K562 (cell line): ENCODE measurements around the gene LENG8. TPM values are rescaled to one million over a fixed set of nuclear protein-coding genes. Genes with fewer than 3 reads are reported as not detected.
"Not testable (repeated sequence)": the region's sequence is repeated elsewhere in the genome, so short reads cannot be mapped to it uniquely, and the experiment has no call there.

Experiments used
- ATAC-seq: fragments of 200-7000 bp; cut with Tn5 transposase; 3 replicates; pipeline ENCODE4 v1.9.1; 2020; ENCODE audit warnings: moderate library complexity
- BruUV-seq: library from RNA; stranded (reverse); fragments of 400-500 nt; replicated peaks from 2 replicates; lab custom pipeline; 2021; lab: Mats Ljungman, UMichigan
- CTCF ChIA-PET: fragments of 300-600 bp; formaldehyde crosslinking; extraction: SDS; loops from one replicate; lab custom pipeline; 2021; ENCODE audit warnings: low intra/inter-chr PET ratio; lab: Yijun Ruan, JAX
- POLR2A ChIA-PET: fragments of 300-600, 350-650 bp; sonication (Branson Sonifier 250); formaldehyde crosslinking; extraction: SDS; loops from one replicate; lab custom pipeline; 2021; ENCODE audit warnings: antibody characterized with exemption, inconsistent platforms; lab: Yijun Ruan, JAX
- DNase-seq, 4 experiments: peaks; one replicate each; pipeline versions ENCODE4 v3.0.0 to v3.0.0-alpha.2; 2011 to 2018; ENCODE audit warnings: low spot score in 3 of 4, mixed read lengths in 3 of 4; ENCODE audit errors: extremely low read depth in 1 of 4
- FAIRE-seq: peaks from 2 replicates; lab custom pipeline; 2011; peaks lifted over from hg19 to GRCh38; lab: Jason Lieb, UNC
- H2AFZ ChIP-seq: 2 replicates; pipeline ENCODE4 v1.6.0; 2011; ENCODE audit warnings: low read depth, low read length, control low read depth, inconsistent platforms
- H3K27ac ChIP-seq: fragments of 200-600 bp; 3 replicates; pipeline ENCODE4 v1.8.0; 2011; ENCODE audit warnings: low read depth, mild to moderate bottlenecking, control low read depth, inconsistent platforms, low read length, moderate library complexity, mixed read lengths; ENCODE audit errors: extremely low read depth
- H3K27me3 ChIP-seq, 2 experiments: fragments of 300-600 bp in 1 of 2; 2 replicates in 1 of 2; 3 replicates in 1 of 2; pipeline versions ENCODE4 v1.6.0 to v1.8.0; 2011; ENCODE audit warnings: inconsistent platforms in 2 of 2, low read length in 2 of 2, mild to moderate bottlenecking in 1 of 2, mixed read lengths in 1 of 2, moderate library complexity in 1 of 2; ENCODE audit not compliant: control insufficient read depth in 2 of 2, insufficient read depth in 2 of 2
- H3K36me3 ChIP-seq: fragments of 300-600 bp; 3 replicates; pipeline ENCODE4 v1.8.0; 2011; ENCODE audit warnings: mild to moderate bottlenecking, low read length, inconsistent platforms; ENCODE audit not compliant: control insufficient read depth, insufficient read depth
- H3K4me1 ChIP-seq, 2 experiments: fragments of 200-600 bp in 1 of 2; replicated peaks in 1 of 2; 2 replicates in 1 of 2; 3 replicates in 1 of 2; pipeline versions ENCODE4 v1.5.1 to v1.8.0; 2011; ENCODE audit warnings: inconsistent platforms in 2 of 2, low read length in 2 of 2, mild to moderate bottlenecking in 1 of 2, mixed read lengths in 1 of 2, moderate library complexity in 1 of 2; ENCODE audit not compliant: control insufficient read depth in 2 of 2, insufficient read depth in 2 of 2
- H3K4me2 ChIP-seq: 2 replicates; pipeline ENCODE4 v1.6.1; 2011; ENCODE audit warnings: low read length, control low read depth, inconsistent platforms, mixed read lengths; ENCODE audit not compliant: insufficient read depth
- H3K4me3 ChIP-seq: fragments of 200-600 bp; sonication (generic), shearing (Covaris generic); 2 replicates; pipeline ENCODE4 v1.5.1; 2016; ENCODE audit warnings: control low read depth, inconsistent platforms
- H3K79me2 ChIP-seq: fragments of 200-600 bp; 3 replicates; pipeline ENCODE4 v1.8.0; 2011; ENCODE audit warnings: low read length, inconsistent platforms; ENCODE audit not compliant: control insufficient read depth, insufficient read depth
- H3K9ac ChIP-seq, 2 experiments: 2 replicates each; pipeline versions ENCODE4 v1.6.0 to v1.6.1; 2011; ENCODE audit warnings: low read depth in 2 of 2, low read length in 2 of 2, control low read depth in 1 of 2, inconsistent platforms in 1 of 2, mild to moderate bottlenecking in 1 of 2, mixed read lengths in 1 of 2; ENCODE audit not compliant: insufficient read depth in 1 of 2
- H3K9me1 ChIP-seq: one replicate; pipeline ENCODE4 v1.6.0; 2011; ENCODE audit warnings: inconsistent platforms, mild to moderate bottlenecking, low read length, moderate library complexity; ENCODE audit not compliant: control insufficient read depth, insufficient read depth
- H3K9me3 ChIP-seq: replicated peaks from 2 replicates; pipeline ENCODE4 v1.5.1; 2011; ENCODE audit warnings: low read depth, low read length, inconsistent platforms; ENCODE audit not compliant: control insufficient read depth, insufficient read depth
- H4K20me1 ChIP-seq: replicated peaks from 2 replicates; pipeline ENCODE4 v1.6.1; 2011; ENCODE audit warnings: low read length, inconsistent platforms, mixed read lengths; ENCODE audit not compliant: control insufficient read depth, insufficient read depth
- ARID4B ChIP-seq: sonication (generic); formaldehyde crosslinking; IDR thresholded peaks from 2 replicates; pipeline ENCODE4 v1.8.0; 2022; ENCODE audit warnings: mild to moderate bottlenecking, missing genetic modification reagents
- GABPA ChIP-seq: fragments of 200-800 bp; sonication (Bioruptor generic); conservative IDR thresholded peaks from 2 replicates; pipeline ENCODE4 v1.6.1; 2016; ENCODE audit warnings: low read depth, missing genetic modification characterization, missing compliant biosample characterization
- HDAC8 ChIP-seq: fragments of 450-650 bp; IDR thresholded peaks from 2 replicates; pipeline ENCODE4 v1.6.1; 2016; ENCODE audit warnings: mild to moderate bottlenecking, missing genetic modification characterization, moderate library complexity, missing compliant biosample characterization
- NONO ChIP-seq, 2 experiments: fragments of 200-400 bp in 1 of 2; fragments of 450-650 bp in 1 of 2; formaldehyde crosslinking in 1 of 2; IDR thresholded peaks; 2 replicates each; pipeline ENCODE4 v1.6.1; 2017; ENCODE audit warnings: low read depth in 2 of 2, mild to moderate bottlenecking in 2 of 2, moderate library complexity in 2 of 2, low read length in 1 of 2
- NR3C1 ChIP-seq: sonication (generic); formaldehyde crosslinking; IDR thresholded peaks from 2 replicates; pipeline ENCODE4 v1.8.1; 2022; ENCODE audit warnings: missing genetic modification reagents
- PCBP1 ChIP-seq: fragments of 200-400 bp; formaldehyde crosslinking; IDR thresholded peaks from 2 replicates; pipeline ENCODE4 v1.6.1; 2018; ENCODE audit warnings: mild to moderate bottlenecking, low read depth, low read length; ENCODE audit not compliant: poor library complexity, severe bottlenecking
- U2AF1 ChIP-seq: fragments of 200-400 bp; formaldehyde crosslinking; optimal IDR thresholded peaks from 2 replicates; pipeline ENCODE3; 2017; ENCODE audit warnings: mild to moderate bottlenecking, low read depth, low read length, moderate library complexity
- ZBED1 ChIP-seq: IDR thresholded peaks from 2 replicates; pipeline ENCODE4 v1.6.1; 2014
- ZKSCAN8 ChIP-seq: fragments of 200-800 bp; sonication (Bioruptor generic); IDR thresholded peaks from 2 replicates; pipeline ENCODE4 v1.6.1; 2016; ENCODE audit warnings: missing genetic modification characterization, missing compliant biosample characterization
- WGBS: fragments of 100-300 bp; shearing (Covaris generic); methylation state at CpG from one replicate; pipeline ENCODE4 v1.1.6; 2016; ENCODE audit warnings: low coverage, mixed read lengths; ENCODE audit not compliant: insufficient coverage; ENCODE audit errors: missing lambda C conversion rate; 5-methylcytosine and 5-hydroxymethylcytosine counted together
- in situ Hi-C: fragments of 300-500 bp; cut with MboI; formaldehyde crosslinking; loops from 4 replicates; pipeline ENCODE4 v1.15.0; 2018; ENCODE audit warnings: inconsistent platforms, mixed read lengths
- intact Hi-C: fragments of 100-400 bp; cut with micrococcal nuclease; formaldehyde crosslinking; loops from 2 replicates; pipeline ENCODE4 v1.14.2; 2022
- polyA plus RNA-seq, 8 experiments: library from polyadenylated mRNA; depleted of rRNA in 4 of 8; stranded (reverse) in 5 of 8; unstranded in 3 of 8; fragments of >200 nt; fragmentation: Nextera tagmentation in 2 of 8; fragmentation: Illumina TruSeq in 1 of 8; extraction: Ambion mirVana in 2 of 8; extraction: Trizol in 1 of 8; gene quantifications; 2 replicates each; pipeline versions ENCODE4 v1.2.1 to v1.2.3, GENCODE V29; 2011 to 2014; ENCODE audit warnings: inconsistent platforms in 1 of 8, missing spikeins in 1 of 8
- total RNA-seq, 7 experiments: library from RNA; depleted of rRNA in 6 of 7; stranded (reverse); fragments of >200 nt in 6 of 7; fragmentation: Illumina TruSeq in 2 of 7; extraction: Trizol in 2 of 7; gene quantifications; 2 replicates each; pipeline versions ENCODE4 v1.2.1 to v1.2.3, GENCODE V29; 2011 to 2021; ENCODE audit warnings: low replicate concordance in 1 of 7
- TF ChIP-seq, protein P1 (sequence below), 2 experiments: IDR thresholded peaks; 2 replicates each; pipeline ENCODE4 v1.6.1; 2011; ENCODE audit warnings: borderline replicate concordance in 1 of 2, control low read depth in 1 of 2, low read depth in 1 of 2, low read length in 1 of 2, mild to moderate bottlenecking in 1 of 2, mixed read lengths in 1 of 2, moderate library complexity in 1 of 2; ENCODE audit not compliant: insufficient read depth in 1 of 2, insufficient read length in 1 of 2, poor library complexity in 1 of 2, severe bottlenecking in 1 of 2; ENCODE audit errors: extremely low read depth in 1 of 2

LENG8 gene
- total and polyA plus RNA-seq, 9 of the 15 experiments (the other 6 are each of a cell fraction or from before 2014, with no cell fraction given) = 0.74 to 146 (median 28.1) TPM

- TF ChIP-seq ARID4B (CRISPR knock-in tag) (0 out of 2 replicates have a peak, but pooled peaks have one; percentile 3), ZBED1 (no peak), GABPA (tag) (peak; percentile 6; the same call in 1 of the 2 replicates), NR3C1 (CRISPR knock-in tag) (0 out of 2 replicates have a peak, but pooled peaks have one; percentile 10), NONO (IDR thresholded peaks at IDR 0.05; ENCODE audit: low read depth in 2 of 2, low read length in 1 of 2) (peak in 1 of 2 experiments; percentile 39; a peak in 1 of 4 replicates), HDAC8 (tag) (no peak), PCBP1 (peak; percentile 57), ZKSCAN8 (CRISPR knock-in tag) (no peak), U2AF1 (peak; percentile 21)
- TF ChIP-seq, protein P1, sequence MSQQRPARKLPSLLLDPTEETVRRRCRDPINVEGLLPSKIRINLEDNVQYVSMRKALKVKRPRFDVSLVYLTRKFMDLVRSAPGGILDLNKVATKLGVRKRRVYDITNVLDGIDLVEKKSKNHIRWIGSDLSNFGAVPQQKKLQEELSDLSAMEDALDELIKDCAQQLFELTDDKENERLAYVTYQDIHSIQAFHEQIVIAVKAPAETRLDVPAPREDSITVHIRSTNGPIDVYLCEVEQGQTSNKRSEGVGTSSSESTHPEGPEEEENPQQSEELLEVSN (IDR thresholded peaks at IDR 0.05; ENCODE audit: borderline replicate concordance in 1 of 2, extremely low read depth in 1 of 2, insufficient read depth in 1 of 2, insufficient read length in 1 of 2, low read depth in 1 of 2, low read length in 1 of 2, poor library complexity in 1 of 2, severe bottlenecking in 1 of 2) = peak; percentile 65
Measured at GRCh38 chr19:54465426-54466109, 16.6 kb downstream of the LENG8 start (continued).

DNA sequence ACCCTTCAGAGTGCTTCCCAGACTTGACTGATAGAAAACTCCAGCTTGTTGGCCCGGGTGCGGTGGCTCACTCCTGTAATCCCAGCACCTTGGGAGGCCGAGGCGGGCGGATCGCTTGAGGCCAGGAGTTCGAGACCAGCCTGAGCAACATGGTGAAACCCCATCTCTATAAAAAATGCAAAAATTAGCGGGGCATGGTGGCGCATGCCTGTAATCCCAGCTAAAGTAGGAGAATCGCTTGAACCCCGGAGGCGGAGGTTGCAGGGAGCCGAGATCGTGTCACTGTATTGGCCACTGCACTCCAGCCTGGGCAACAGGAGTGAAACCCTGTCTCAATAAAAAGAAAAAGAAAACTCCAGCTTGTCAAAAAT, 17.1 kb downstream of the LENG8 start:
- H3K27me3 ChIP-seq = peaks cover 3 to 17% of the 10 kb centered on the region in 2 experiments; a peak in 4 of 5 replicates
- FAIRE-seq, H4K20me1 ChIP-seq, BruUV-seq, H3K9me1 ChIP-seq, in situ Hi-C loops, POLR2A ChIA-PET, intact Hi-C loops, ATAC-seq, H3K4me2 ChIP-seq, H3K4me3 ChIP-seq, H3K9me3 ChIP-seq, DNase-seq, H2AFZ ChIP-seq, H3K27ac ChIP-seq, H3K9ac ChIP-seq, H3K79me2 ChIP-seq: not testable (repeated sequence)
- 81% methylated on average over 14 of the region's 14 CpGs for WGBS
- H3K36me3 ChIP-seq = peaks cover 15% of the 10 kb centered on the region; the same call in 2 of the 3 replicates
- peaks cover 0 to 43% of the 10 kb centered on the region in 2 experiments; a peak in 2 of 5 replicates for H3K4me1 ChIP-seq
- CTCF ChIA-PET = interaction anchor here (0.7 kb wide), 1 partner anchor 1502 kb away, joined by 4 read pairs; no protein-coding TSS in a partner anchor
